ENCODE data around the gene S100A1. TPM values are rescaled to one million over a fixed set of nuclear protein-coding genes. Genes with fewer than 3 reads are reported as not detected.
A peak's percentile ranks its signal among the peaks of the same experiment; 100 is the strongest.

Gene S100A1
- total and polyA plus RNA-seq, 8 donors = 0.93 to 2.3 (median 1.8) TPM

DNA sequence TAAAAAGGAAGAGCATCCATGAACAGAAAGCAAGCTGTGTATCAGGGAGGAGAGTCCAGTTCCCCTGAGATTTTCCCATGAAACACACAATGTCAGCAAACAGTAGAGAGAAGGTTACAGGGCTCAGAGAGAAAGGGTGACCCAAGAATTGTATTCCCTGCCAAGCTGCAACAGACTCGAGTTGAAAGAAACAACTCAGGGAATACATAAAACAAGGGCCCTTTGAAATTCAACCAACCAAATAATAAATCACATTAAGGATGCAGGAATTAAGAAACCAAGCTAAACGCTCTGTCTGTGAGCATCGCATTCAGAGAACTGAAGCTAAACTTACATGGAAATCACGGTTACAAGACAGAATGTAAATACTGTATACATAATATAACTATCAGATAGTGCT, 35.5 kb upstream of the S100A1 start:
- TF ChIP-seq, protein P1, sequence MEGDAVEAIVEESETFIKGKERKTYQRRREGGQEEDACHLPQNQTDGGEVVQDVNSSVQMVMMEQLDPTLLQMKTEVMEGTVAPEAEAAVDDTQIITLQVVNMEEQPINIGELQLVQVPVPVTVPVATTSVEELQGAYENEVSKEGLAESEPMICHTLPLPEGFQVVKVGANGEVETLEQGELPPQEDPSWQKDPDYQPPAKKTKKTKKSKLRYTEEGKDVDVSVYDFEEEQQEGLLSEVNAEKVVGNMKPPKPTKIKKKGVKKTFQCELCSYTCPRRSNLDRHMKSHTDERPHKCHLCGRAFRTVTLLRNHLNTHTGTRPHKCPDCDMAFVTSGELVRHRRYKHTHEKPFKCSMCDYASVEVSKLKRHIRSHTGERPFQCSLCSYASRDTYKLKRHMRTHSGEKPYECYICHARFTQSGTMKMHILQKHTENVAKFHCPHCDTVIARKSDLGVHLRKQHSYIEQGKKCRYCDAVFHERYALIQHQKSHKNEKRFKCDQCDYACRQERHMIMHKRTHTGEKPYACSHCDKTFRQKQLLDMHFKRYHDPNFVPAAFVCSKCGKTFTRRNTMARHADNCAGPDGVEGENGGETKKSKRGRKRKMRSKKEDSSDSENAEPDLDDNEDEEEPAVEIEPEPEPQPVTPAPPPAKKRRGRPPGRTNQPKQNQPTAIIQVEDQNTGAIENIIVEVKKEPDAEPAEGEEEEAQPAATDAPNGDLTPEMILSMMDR (IDR thresholded peaks at IDR 0.05) = no peak
- DNase-seq = no peak
- H3K4me1 ChIP-seq = no peaks in the 10 kb centered on the region
- no peaks in the 10 kb centered on the region for H3K9me3 ChIP-seq
- H3K36me3 ChIP-seq = no peaks in the 10 kb centered on the region
- ATAC-seq = no peak
- H3K27ac ChIP-seq = no peak overlapping the region
- H3K27me3 ChIP-seq = no peaks in the 10 kb centered on the region
- intact Hi-C loops (cut with DNase I) = no loop called here
- no peak overlapping the region for H3K4me3 ChIP-seq

- no peaks in the 10 kb centered on the region for H3K36me3 ChIP-seq
- H3K4me3 ChIP-seq = no peak overlapping the region
- DNase-seq (no peak), ATAC-seq (no peak)
- no peaks in the 10 kb centered on the region for H3K27me3 ChIP-seq
- H3K27ac ChIP-seq = no peak overlapping the region
- H3K9me3 ChIP-seq = no peaks in the 10 kb centered on the region
- TF ChIP-seq, protein P1 (IDR thresholded peaks at IDR 0.05) = no peak
- intact Hi-C loops (cut with DNase I) = no loop called here
- peaks cover 0 to 17% of the 10 kb centered on the region in 2 donors for H3K4me1 ChIP-seq
These were observed 31.0 kb upstream of the S100A1 start for GRCh38 chr1:153597206-153597605.

DNA sequence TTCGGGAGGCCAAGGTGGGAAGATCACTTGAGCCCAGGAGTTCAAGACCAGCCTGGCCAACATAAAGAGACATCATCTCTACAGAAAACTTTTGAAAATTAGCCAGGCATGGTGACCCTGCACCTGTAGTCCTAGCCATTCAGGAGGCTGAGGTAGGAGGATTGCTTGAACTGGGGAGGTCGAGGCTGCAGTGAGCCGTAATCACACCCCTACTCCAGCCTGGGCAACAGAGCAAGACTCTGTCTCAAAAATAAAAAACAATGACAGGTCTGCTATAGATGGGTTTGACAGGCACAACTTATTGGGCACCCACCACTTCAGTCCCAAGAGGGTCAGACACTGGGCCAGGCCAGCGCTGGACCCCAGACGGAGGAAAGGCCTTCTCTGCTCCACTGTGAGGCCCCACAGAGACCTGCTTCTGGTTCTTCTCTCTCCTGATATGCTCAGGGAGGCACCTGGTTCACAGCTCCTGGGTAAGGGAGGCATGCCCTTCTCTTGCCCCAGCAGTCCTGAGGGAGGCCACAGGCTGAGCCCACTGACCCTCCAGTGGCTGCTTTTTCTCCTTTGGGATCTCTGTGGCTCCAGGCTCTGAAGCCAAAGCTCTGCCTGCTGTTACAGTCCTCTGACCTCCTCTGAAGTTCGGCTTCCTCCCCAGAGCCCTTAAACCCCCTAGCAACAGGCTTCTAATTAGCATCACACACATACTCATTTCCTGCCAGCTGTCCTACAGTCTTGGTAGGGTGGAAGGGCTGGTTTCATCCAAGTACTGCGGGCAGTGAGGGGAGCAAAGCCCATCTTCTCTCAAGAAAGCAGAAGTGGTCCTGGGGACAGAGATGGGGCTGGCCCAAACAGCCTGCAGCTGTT, 29.7 kb upstream of the S100A1 start:
- TF ChIP-seq, protein P1 (IDR thresholded peaks at IDR 0.05) = no peak
- ATAC-seq = peak; percentile 35
- no peak overlapping the region for H3K27ac ChIP-seq
- H3K9me3 ChIP-seq = no peaks in the 10 kb centered on the region
- peaks cover 0 to 17% of the 10 kb centered on the region in 2 donors for H3K4me1 ChIP-seq
- DNase-seq = peak in 1 of 4 donors; percentile 32
- H3K27me3 ChIP-seq = no peaks in the 10 kb centered on the region
- H3K4me3 ChIP-seq = no peak overlapping the region
- no peaks in the 10 kb centered on the region for H3K36me3 ChIP-seq
- intact Hi-C loops (cut with DNase I) = no loop called here

GRCh38 chr1:153599847-153600246, 28.4 kb upstream of the S100A1 start:
- TF ChIP-seq, protein P1 (IDR thresholded peaks at IDR 0.05) = no peak
- no peak for ATAC-seq
- Histone ChIP-seq H3K36me3 (no peaks in the 10 kb centered on the region), H3K27ac (no peak overlapping the region), H3K27me3 (no peaks in the 10 kb centered on the region), H3K4me3 (no peak overlapping the region), H3K9me3 (no peaks in the 10 kb centered on the region), H3K4me1 (peaks cover 0 to 17% of the 10 kb centered on the region in 2 donors)
- no peak for DNase-seq
- intact Hi-C loops (cut with DNase I) = no loop called here

DNA sequence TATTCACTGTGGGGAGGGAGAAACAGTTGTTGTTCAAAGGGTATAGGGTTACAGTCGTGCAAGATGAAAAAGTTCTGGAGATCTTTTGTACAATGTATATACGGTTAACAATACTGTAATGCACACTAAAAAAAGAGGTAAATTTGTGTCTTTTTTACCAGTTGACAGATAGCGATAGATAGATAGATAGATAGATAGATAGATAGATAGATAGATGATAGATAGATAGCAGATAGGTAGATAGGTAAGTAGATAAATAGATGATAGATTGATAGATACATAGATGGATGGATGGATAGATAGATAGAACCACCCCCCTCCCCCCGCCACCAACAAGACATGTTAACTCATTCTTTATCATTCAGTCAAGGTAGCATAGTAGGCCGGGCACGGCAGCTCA, 25.5 kb upstream of the S100A1 start:
- intact Hi-C loops (cut with DNase I) = no loop called here
- DNase-seq (no peak), ATAC-seq (no peak)
- H3K27me3 ChIP-seq = no peaks in the 10 kb centered on the region
- TF ChIP-seq, protein P1 (IDR thresholded peaks at IDR 0.05) = no peak
- H3K4me1 ChIP-seq = peaks cover 0 to 28% of the 10 kb centered on the region in 2 donors
- H3K4me3 ChIP-seq = no peak overlapping the region
- H3K36me3 ChIP-seq = peaks cover 0 to 16% of the 10 kb centered on the region in 2 donors
- no peaks in the 10 kb centered on the region for H3K9me3 ChIP-seq
- H3K27ac ChIP-seq = no peak overlapping the region

All from left lung (tissue), 10 donors.